GM11168 (cell line): Measurements from ENCODE around the gene CSNK1G2.

Experiments used
- in situ Hi-C: fragments of 300-500 bp; cut with MboI; formaldehyde crosslinking; loops from one replicate; pipeline ENCODE4 v1.12.0; 2022; ENCODE audit warnings: low sequenced_read_pairs; ENCODE audit not compliant: unreplicated experiment

CSNK1G2 gene

GRCh38 chr19:1959928-1960589, 19.1 kb downstream of the CSNK1G2 start:
- in situ Hi-C loops = no loop called here

DNA sequence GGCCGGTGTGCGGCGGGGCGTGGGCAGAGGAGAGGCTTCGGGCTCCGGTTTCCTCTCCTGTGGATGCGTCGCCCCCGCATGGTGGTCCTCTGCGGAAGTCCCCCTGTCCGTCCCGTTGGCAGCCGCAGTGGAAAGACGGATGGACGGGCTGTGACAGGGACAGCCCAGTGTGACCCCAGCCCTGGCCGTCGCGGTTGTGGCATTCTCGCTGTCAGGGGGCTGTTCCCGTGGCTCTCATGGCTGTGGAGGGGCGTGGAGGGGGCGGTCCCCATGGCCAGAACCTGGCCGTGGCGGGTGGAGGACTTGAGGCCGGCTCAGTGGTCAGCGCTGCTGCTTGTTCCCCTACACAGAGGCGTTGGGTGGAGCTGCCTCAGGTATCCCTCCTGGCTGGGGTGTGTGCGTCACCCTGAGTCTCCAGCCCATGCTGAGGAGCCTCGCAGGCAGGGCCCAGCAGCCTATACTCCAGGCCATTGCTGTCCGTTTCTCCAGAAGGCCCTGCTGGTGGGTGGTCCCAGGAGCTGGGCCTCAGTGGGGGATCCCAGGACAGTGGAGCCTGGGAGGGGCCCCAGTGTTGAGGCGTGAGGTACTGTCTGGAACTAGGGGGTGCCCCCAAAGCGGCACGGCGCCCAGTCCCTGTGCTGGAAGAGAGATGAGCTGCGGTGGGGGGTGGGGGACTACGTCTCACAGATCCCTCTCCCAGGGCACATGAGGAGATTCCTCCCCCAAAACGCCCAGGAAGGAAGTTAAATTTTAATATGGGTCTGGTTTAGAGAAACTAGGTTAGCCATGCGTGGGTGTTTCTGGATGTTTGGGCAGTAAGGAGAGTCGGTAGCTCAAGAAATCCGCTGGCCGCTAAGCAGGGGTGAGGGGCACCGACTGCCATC, 20.3 kb downstream of the CSNK1G2 start:
- in situ Hi-C loops = no loop called here

- in situ Hi-C loops = no loop called here
These were observed 21.7 kb downstream of the CSNK1G2 start for GRCh38 chr19:1962674-1963073.

DNA sequence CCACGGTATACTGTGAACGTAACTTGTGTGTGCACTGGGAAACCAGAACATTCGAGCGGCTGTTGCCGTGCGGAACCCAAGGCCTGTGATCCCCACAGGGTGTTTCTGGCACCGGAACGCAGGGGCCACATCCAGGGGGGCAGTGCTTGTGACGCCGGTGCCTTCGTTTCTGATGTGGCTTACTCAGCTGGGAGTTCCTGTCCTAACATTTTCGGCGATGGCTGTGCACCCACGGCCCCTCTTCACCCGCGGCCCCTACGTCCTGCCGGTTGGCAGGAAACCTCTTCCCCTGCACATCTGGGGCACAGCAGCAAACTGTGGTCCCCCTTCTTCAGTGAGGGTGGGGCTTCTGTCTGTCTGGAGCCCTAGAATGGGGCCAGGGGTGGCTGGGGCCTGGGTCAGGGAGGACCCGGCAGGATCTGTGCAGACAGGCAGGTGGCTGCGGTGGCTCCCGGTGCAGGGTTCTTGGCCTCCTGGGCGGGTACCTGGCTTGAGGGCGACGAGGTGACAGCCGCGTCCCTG, 26.2 kb downstream of the CSNK1G2 start:
- in situ Hi-C loops = no loop called here

- in situ Hi-C loops = no loop called here
These were observed 27.6 kb downstream of the CSNK1G2 start for GRCh38 chr19:1968279-1969175.

DNA sequence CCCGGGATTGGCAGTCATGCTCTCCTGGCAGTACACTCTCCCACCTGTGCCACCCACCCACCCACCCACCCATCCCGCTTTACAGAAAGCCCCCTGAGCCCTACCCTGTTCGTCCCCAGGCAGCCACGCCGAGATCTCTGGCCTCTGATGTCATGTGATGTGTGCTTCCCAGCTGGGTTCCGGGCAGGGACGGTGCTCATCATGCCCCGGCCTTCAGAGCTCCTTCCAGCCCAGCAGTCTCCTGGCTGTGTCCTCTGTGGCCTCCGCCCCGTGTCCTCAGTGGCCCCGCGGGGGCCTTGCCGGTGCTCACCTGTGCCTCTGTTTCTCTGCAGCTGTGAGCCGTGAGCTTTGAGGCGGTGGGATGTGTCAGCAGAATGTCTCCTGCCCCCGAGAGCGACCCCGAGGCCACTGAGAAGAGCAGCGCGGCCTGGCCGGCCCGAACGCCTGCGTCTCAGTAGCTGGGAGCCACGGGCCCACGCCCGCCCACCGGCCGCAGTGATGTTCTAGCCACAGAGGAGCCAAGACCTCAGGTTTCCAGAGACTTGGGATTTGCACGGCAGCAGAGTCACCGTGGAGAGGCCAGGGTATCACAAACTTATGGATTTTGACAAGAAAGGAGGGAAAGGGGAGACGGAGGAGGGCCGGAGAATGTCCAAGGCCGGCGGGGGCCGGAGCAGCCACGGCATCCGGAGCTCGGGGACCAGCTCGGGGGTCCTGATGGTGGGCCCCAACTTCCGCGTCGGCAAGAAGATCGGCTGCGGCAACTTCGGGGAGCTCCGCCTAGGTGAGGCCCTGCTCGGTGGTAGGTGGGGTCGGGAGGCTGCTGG, 28.4 kb downstream of the CSNK1G2 start:
- in situ Hi-C loops = no loop called here

- in situ Hi-C loops = no loop called here
These were observed 29.2 kb downstream of the CSNK1G2 start for GRCh38 chr19:1970003-1970805.

DNA sequence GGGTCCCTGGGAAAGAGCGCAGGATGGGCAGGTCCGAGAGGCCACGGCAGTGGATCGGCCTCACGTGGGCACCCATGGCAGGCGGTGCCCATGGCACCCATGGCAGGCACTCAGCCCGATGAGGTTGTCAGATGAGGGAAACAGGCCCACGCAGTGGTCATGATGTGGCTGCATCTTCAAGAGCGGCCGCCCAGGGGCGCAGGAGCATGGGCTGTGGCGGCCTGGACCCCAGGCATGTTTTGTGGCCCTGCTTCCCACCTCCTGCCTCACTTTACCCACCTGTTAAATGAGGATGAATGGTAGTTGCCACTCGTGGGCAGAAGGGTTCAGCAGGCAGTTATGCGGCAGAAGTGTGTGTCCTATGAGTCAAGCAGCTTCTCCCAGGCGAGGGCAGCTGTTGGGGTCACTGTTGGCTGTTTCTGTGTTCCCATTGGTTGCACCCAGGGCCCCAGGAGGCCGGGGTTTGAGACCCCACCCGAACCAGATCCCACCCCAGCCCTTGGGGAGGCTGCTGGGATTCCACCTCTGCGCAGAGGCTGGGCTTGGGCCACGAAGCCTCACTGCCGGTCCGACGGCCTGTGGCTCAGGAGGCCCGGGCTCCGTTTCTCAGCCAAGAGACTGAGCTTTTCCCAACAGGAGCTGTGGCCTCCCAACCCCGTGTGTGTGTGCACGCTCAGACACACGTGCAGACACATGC, 30.0 kb downstream of the CSNK1G2 start:
- in situ Hi-C loops = no loop called here

DNA sequence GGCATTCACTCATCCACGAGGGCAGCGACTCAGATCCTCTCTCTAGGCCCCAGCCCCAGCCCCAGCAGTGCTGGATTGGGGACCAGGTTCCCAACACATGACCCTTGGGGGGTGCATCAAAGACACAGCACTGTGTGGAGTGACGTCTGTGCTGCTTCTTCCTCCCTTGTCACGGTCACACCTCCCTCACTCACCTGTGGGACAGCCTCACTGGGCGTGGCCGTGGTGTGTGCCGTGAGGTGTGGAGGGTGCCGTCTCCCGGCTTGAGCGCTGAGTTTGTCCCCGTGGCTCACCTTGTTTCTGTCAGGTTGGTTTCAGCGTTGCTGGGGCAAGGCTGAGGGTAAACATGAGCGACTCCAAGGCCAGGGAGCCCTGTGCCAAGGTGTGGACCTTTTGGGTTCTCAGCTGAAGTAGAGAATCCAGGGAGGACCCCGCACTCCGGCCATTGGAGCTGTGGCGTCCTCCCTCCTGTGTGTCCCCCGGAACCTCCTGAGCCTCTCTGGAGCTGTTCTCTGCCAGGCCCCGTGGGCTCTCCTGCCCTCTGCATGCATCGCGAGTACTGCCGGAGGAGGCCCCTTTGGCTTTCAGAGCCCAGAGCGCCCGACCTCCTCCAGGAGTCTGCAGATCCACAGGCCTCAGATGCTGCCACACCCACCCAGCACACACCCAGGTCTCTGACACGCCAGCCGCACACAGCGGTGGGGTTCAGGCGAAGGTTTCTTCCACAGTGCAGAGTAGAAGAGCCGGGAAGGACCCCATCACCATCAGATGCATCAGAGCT, 33.6 kb downstream of the CSNK1G2 start:
- in situ Hi-C loops = no loop called here

GRCh38 chr19:1975162-1975480, 34.1 kb downstream of the CSNK1G2 start:
- in situ Hi-C loops = no loop called here

- in situ Hi-C loops = no loop called here
These were observed 36.1 kb downstream of the CSNK1G2 start for GRCh38 chr19:1977120-1977519.

DNA sequence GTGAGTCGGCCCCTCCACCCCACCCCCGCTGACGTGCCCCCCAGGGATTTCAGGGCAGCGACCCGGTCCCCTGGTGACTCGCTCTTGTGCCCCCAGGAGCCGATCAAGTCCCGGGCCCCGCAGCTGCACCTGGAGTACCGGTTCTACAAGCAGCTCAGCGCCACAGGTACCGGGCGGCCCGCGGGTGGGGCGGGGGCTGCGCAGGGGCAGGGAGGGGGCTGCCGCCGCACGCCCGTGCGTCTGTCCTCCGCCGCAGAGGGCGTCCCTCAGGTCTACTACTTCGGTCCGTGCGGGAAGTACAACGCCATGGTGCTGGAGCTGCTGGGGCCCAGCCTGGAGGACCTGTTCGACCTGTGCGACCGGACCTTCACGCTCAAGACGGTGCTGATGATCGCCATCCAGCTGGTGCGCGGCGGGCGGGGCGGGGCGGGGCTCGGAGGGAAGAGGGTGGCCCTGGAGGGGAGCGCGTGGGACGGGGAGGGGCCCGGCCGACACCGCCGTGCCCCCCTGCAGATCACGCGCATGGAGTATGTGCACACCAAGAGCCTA, 37.4 kb downstream of the CSNK1G2 start:
- in situ Hi-C loops = no loop called here

GRCh38 chr19:1979017-1979416, 38.0 kb downstream of the CSNK1G2 start:
- in situ Hi-C loops = no loop called here

DNA sequence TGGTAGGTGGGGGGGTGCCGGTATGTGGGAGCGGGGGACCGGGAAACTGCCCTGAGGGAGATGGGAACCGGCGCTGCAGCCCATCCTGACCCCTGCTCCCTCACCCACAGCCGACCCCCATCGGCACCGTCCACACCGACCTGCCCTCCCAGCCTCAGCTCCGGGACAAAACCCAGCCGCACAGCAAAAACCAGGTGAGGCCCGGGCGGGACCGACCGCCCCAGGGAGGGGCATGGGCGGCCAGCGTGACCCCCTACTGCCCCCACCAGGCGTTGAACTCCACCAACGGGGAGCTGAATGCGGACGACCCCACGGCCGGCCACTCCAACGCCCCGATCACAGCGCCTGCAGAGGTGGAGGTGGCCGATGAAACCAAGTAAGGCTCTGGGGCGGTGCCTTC, 38.7 kb downstream of the CSNK1G2 start:
- in situ Hi-C loops = no loop called here

- in situ Hi-C loops = no loop called here
These were observed 39.3 kb downstream of the CSNK1G2 start for GRCh38 chr19:1980091-1980808.

DNA sequence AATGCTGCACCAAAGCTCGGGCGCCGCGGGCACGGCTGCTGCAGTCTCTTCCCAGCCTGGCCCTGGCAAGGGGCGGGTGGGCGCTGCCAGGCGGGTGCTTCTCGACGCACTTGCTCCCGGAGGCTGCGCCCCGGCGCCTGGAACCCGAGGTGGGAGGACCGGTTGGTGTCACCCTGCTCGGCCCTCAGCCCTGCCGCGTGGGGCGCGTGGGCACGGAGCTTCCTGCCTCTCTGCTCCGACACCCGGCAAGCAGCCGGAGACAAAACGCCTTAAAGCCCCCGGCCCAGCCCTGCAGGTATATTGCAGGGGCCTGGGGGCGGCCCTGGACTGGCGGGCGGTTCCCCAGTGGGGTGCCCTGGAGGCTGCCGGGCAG, 39.8 kb downstream of the CSNK1G2 start:
- in situ Hi-C loops = no loop called here

DNA sequence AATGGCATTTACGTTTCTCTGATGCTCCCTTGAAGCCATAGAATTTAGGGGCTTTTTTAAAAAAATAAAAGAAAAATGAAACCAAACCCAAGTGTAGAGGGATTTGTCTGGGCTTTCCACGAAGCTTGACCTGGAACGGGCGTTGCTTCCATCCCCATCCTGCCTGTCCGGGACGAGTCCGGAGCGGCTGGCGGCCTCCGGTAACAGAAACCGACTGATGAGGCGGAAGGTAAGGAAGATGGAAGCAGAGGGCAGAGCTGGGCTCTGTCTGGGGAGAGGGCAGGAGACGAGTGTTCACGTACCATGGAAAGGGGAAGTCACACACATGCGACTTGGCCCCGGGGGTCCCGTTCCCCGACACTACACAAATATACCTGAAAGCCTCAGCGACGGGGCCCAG, 40.3 kb downstream of the CSNK1G2 start:
- in situ Hi-C loops = no loop called here
